GM18526 (cell line): ENCODE measurements around the gene TANGO6.

Experiments
- POLR2A ChIP-seq: IDR thresholded peaks from 3 replicates; pipeline ENCODE4 v1.6.1; 2011; ENCODE audit not compliant: insufficient read length; ENCODE audit errors: extremely low read depth

Gene TANGO6

DNA sequence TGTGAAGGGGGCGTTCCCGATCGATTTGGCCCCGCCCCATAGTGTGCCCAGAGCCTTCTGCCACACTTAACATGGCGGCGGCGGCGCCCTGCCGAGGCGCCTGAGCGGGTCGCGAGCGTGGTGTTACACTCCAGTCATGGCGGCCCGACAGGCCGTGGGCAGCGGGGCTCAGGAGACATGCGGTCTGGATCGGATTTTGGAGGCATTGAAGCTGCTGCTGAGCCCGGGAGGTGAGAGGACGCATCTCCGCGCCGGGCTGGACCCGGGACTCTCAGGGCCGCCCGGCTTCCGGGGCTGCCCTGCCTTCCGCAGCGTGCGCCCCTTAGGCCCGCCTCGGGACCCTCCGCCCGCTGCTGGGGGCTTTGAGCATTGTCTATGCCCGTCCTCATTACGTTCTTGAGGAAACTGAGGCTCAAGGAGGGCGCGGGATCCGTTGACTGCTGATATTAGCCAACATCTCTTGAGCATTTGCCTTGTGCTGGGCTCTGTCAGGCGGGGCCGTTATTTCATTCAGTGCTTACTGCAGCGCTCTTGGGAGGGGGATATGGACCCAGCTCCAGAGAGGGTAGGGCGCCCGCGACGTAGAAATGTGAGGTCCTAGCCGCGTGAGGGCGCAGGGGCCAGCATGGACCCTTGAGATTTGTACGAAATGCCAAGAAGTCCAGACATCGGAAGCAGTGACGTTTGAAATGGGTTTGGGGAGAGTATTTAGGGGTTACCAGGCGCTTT, at the start of gene TANGO6:
TANGO6 (plus strand) TSS at position 50 of the 729 bp plus-strand sequence; CDS start at position 137, 87 bp downstream.
- peak; percentile 77 for TF ChIP-seq POLR2A

- no peak for TF ChIP-seq POLR2A
Measured at GRCh38 chr16:68798398-68798797, 44.9 kb upstream of the TANGO6 start.

GRCh38 chr16:68800257-68800875, 43.0 kb upstream of the TANGO6 start:
- no peak for TF ChIP-seq POLR2A

GRCh38 chr16:68802190-68802589, 41.1 kb upstream of the TANGO6 start:
- TF ChIP-seq POLR2A: no peak

DNA sequence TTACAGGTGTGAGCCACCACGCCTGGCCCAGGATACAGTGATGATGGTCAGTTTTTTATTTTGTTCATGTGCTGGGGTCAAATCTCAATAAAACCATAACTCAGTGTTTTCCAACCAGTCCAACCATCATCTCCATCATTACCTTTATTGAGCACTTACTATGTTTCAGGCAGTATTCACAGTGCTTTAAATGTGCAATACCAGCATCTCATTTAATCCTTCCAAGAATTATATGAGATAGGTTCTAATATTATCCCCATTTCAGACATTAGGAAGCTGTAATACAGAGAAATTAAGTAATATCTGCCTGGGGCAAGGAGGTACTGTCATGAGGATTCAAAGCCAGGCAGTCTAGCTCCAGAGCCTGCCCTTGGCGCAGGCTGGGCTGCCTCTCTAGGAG, 36.9 kb upstream of the TANGO6 start:
- no peak for TF ChIP-seq POLR2A

- TF ChIP-seq POLR2A: no peak
Measured at GRCh38 chr16:68806981-68807380, 36.4 kb upstream of the TANGO6 start.

DNA sequence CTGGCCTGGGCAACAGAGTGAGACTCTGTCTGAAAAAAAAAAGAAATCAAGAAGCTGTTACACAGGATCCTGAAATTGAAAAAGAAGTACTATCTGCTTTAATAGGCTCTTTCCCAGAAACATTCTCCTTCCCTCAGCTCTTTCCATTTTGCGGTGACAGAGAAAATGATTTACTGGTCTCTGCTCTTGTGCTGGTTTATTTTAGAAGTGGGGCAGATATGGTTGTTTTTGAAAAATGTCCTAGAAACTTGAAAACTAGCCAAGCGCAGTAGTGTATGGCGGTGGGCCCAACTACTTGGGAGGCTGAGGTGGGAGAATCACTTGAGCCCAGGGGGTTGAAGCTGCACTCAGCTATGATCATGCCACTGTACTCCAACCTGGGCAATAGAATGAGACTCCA, 28.8 kb upstream of the TANGO6 start:
- no peak for TF ChIP-seq POLR2A

GRCh38 chr16:68823401-68824135, 19.8 kb upstream of the TANGO6 start:
- TF ChIP-seq POLR2A: no peak

- no peak for TF ChIP-seq POLR2A
Measured at GRCh38 chr16:68825427-68825826, 17.9 kb upstream of the TANGO6 start.

DNA sequence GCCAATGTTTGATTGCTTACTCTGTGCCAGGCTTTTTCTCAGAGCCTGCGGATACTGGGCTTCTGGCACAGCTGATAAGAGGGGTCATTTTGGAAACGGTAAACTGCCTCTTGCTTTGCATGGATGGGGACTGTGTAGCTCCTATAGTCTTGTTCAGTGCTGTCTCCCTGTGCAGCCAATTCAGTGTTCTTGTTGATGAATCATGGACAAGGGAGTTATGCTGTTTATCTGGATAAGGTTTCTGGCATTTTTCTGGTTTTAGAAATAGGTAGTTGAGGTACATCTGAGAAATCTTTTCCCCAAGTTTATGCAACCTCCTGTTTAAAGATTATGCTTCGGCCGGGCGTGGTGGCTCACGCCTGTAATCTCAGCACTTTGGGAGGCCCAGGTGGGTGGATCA, 16.7 kb upstream of the TANGO6 start:
- TF ChIP-seq POLR2A: no peak

- TF ChIP-seq POLR2A: no peak
Measured at GRCh38 chr16:68833251-68833650, 10.1 kb upstream of the TANGO6 start.

DNA sequence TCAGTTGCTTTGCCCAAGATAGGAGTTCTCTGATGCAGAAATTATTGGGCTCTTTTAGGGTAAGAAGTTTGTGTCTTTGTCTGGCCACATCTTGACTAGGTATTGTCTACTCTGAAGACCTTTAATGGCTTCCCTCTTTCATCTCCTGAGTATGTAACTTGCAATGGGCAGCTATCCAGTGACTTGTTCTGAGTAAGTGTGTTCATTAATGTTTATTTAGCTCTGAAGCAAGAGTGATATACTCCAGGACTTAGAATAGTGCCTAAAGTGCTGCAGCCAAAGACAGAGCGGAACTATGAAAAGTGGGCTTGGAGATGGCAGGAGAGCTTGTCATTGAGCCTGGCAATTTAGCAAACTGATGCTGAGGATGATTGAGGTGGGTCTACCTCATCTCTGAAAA, 8.8 kb upstream of the TANGO6 start:
- no peak for TF ChIP-seq POLR2A

- no peak for TF ChIP-seq POLR2A
Measured at GRCh38 chr16:68835970-68836369, 7.4 kb upstream of the TANGO6 start.

DNA sequence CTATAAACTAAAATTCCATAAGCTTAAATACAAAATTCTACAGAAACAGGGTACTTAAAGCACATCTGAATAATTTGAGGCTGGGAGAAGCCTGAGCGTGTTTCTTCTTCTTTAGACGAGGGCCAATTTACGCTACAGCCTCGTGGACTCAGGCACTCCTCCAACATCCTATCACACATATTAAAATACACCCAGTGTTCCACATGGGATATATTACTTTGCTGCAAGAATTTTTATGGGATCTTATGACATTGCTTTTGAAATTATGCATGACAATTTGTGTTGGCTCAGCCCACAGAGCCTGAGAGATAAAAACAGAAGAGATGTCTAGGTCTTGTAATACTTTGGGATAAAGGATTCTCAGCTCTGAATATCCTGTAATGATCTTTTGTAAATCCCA, 3.5 kb upstream of the TANGO6 start:
- TF ChIP-seq POLR2A: no peak

- no peak for TF ChIP-seq POLR2A
Measured at GRCh38 chr16:68844211-68844564, 857 bp downstream of the TANGO6 start.

DNA sequence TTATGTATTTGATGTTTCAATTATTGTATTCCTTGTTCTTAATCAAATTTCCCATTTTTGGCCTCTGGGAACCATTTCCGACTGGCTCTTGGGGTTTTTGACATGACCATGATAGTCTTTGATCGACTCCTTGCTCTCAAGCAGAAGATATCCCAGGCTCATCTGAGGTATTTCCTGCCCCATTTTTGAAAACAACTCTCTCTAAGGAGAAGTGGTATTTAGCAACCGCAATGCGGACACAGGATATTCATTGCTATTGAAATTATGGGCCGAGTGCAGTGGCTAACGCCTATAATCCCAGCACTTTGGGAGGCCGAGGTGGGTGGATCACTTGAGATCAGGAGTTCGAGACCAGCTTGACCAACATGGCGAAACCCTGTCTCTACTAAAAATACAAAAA, 5.5 kb downstream of the TANGO6 start:
- TF ChIP-seq POLR2A: no peak
